ENCODE results near the gene FES.
A peak's percentile ranks its signal among the peaks of the same experiment; 100 is the strongest.
"Not testable (repeated sequence)": the region's sequence is repeated elsewhere in the genome, so short reads cannot be mapped to it uniquely, and the experiment has no call there.

The FES gene

DNA sequence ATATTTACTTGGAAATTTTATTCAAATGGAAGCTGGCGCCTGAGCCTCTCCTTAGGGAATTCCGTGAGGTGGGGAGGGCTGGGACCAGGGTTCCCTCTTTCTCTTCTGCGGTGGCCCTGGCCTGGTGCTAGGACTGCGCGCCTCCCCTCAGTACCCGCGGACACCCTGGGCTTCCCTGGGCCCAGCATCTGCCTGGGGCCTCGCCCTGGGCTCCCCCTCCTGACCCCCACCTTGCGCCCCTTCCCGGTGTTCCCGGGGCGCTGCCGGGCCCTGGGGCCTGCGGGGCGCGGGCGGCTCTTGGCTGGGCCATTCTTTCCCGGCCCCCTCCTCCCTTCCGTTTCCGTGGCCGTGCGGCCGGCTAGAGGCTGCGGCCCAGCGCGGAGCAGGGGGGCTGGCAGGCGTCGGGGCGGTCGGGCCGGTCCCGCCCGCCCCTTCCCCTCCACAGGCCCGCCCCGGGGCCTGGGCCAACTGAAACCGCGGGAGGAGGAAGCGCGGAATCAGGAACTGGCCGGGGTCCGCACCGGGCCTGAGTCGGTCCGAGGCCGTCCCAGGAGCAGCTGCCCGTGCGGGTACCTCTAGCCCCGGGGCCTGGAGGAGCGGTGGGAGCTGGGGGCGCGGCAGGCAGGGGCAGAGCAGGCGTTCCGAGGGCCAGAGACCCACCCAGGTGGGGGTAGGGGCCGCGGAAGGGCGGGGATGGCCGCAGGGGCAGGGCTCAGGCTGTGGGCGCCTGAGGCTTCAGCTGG lies at the start of gene FES:
FES (plus strand) TSS at position 529 of the 743 bp plus-strand sequence. CDS start 542 bp downstream, outside the sequence.
- no peak for DNase-seq

DNA sequence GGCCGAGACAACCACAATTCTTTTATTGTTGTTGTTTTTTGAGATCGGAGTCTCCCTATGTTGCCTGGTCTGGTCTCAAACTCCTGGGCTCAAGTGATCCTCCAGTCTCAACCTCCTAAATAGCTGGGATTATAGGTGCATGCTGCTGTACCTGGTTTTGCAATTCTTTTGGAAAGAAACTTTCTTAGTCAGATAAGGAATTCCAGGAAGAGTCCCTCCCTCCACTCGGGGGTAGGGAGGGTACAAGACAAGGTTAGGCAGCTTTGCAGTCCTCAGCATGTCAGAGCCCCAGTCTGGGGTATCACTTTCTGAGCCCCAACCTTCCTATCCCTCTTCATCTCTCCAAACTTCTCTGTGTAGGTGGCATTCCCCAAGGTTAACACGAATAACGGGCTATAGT lies 49.7 kb upstream of the FES start:
- DNase-seq: no peak

DNA sequence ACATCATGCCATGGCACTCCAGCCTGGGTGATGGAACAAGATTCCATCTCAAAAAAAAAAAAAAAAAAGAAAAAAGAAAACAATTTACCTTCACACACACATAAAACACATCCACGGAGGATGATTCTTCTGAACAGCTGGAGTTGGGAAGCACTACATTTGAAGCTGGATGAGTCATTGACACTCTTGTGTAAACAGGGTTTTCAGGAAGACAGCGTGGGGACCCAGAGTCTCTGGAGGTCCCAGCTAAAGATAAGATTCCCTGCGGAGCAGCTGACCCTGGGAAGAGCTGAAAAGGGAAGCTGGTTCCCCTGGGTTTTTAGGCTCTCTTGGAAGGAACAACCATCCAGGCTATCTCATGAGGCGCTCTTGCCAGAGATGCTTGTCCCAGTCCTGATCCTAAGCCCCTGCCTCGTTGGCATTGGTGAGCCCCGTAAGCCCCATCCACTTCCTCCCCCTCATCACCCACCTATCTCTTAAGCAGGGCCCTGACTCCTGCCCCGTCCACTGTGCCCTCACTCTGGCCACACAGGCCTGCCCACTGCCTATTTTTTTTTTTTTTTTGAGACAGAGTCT lies 47.9 kb upstream of the FES start:
- no peak for DNase-seq

DNA sequence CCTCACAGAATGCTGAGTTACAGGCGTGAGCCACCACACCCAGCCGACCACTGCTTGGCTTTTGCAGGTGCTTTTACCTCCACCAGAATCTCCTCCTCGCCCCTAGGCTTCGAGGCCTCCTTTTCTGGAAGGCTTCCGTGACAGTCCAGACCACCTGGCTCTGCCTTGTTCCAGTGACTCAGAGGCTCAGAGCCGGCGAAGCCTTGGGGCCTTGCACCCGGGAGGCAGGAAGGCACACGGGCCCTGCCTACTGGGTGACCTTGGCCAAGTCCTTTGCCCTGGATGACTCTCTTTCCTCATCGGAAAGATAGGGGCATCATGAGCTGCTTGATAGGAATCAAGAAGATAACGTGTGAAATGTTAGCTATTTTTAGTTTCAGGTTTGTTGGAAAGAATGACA lies 47.2 kb upstream of the FES start:
- DNase-seq: peak; percentile 77

- peak; percentile 90 for DNase-seq
Measured at GRCh38 chr15:90838139-90838538, 46.2 kb upstream of the FES start.

GRCh38 chr15:90838544-90838943 lies 45.8 kb upstream of the FES start:
- no peak for DNase-seq

- no peak for DNase-seq
Measured at GRCh38 chr15:90839187-90840071, 44.9 kb upstream of the FES start.

DNA sequence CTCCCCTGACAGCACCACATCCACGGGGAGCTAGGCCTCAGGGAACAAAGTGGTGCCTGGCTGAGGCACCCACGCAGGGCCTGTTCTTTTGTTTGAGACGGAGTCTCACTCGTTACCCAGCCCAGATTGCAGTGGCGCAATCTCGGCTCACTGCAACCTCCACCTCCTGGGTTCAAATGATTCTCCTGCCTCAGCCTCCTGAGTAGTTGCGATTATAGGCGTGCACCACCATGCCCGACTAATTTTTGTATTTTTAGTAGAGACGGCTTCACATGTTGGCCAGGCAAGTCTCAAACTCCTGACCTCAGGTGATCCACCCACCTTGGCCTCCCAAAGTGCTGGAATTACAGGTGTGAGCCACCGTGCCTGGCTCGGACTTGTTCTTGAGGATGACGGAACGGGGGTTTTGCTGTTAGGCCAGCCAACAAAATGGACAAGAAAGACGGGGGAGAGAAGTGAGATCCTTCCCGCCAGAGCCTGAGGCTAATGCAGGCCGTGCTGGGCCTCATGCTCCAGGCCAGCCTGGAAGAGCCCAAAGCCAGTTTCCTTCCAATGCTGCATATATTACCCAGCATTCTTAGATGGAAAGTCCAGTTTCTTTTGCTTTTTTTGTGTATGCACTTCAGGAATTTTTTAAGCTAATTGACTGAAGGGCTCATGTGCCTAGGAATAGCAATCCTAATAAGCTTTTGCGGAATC lies 44.0 kb upstream of the FES start:
- DNase-seq: no peak

DNA sequence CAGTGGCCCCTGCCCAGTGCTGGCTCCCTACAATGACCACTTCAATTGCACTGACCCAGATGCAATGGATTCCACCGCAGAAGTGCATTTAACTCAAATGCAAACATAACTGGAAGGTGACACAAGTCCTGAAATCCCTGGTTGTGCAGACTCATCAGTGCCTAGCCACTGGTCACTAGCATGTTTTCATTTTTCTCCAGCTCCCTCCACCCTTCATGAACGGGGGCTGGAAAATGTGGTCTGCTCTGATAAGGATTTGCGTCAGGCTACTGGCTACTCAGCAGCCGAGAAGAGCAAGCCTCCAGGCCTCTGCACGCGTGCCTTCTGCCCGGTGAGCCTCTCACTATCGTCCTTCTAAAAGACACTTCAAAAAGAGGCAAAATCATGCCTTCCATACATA lies 43.4 kb upstream of the FES start:
- no peak for DNase-seq

DNA sequence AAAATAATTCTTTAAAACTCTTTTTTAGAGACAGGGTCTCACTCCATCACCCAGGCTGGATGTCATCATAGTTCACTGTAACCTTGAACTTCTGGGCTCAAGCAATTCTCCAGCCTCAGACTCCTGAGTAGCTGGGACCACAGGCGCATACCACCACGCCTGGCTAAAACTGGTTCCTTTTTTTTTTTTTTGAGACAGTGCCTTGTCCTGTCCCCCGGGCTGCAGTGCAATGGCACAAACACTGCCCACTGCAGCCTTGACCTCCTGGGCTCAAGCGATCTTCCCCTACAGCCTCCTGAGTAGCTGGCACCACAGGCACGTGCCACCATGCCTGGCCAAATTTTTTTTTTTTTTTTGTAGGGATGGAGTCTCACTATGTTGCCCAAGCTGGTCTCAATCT lies 39.6 kb upstream of the FES start:
- no peak for DNase-seq

GRCh38 chr15:90845201-90845949 lies 38.9 kb upstream of the FES start:
- DNase-seq: peak; percentile 87

- not testable (repeated sequence) for DNase-seq
Measured at GRCh38 chr15:90849424-90849823, 34.9 kb upstream of the FES start.

- DNase-seq: peak; percentile 73
Measured at GRCh38 chr15:90851114-90851513, 33.2 kb upstream of the FES start.

GRCh38 chr15:90851940-90852339 lies 32.4 kb upstream of the FES start:
- DNase-seq: no peak

DNA sequence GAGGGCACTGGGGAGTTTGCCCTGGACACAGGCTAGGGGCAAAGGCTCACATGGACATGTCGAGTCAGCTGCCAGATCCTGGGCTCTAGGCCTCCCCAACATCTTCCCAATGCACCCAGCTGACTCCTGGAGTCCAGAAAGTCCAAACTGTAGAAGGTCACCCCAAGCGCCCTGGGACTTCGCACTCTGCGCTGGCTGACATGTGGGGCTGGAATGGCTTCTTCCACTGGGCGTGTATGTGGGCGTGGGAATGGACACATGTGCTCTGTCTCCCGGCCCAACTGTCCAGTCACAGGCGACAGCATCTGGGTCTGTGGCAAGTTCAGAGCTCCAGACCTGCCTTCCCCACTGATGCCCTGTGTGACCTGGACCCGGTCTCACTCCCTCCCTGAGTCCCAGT lies 29.2 kb upstream of the FES start:
- DNase-seq: no peak

DNA sequence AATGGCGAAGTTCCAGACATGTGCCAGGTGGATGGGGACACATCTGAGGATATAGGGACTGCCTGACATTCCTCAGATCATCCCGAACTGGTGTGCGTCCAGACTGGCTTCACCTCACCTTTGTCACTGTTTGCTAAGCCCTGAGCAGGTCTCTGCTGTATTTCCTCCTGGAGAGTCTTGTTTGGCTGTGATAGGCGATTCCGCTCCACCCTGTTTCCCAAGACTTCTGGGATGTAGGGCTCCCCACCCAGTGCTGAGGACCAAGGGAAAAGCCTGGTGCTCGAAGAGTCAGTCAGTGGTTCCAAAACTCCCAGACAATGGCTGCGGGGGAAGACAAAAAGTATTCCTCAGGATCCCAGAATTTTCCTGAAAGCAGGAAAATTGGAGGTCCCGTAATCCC lies 27.0 kb upstream of the FES start:
- no peak for DNase-seq

- no peak for DNase-seq
Measured at GRCh38 chr15:90857883-90858443, 26.3 kb upstream of the FES start.

DNA sequence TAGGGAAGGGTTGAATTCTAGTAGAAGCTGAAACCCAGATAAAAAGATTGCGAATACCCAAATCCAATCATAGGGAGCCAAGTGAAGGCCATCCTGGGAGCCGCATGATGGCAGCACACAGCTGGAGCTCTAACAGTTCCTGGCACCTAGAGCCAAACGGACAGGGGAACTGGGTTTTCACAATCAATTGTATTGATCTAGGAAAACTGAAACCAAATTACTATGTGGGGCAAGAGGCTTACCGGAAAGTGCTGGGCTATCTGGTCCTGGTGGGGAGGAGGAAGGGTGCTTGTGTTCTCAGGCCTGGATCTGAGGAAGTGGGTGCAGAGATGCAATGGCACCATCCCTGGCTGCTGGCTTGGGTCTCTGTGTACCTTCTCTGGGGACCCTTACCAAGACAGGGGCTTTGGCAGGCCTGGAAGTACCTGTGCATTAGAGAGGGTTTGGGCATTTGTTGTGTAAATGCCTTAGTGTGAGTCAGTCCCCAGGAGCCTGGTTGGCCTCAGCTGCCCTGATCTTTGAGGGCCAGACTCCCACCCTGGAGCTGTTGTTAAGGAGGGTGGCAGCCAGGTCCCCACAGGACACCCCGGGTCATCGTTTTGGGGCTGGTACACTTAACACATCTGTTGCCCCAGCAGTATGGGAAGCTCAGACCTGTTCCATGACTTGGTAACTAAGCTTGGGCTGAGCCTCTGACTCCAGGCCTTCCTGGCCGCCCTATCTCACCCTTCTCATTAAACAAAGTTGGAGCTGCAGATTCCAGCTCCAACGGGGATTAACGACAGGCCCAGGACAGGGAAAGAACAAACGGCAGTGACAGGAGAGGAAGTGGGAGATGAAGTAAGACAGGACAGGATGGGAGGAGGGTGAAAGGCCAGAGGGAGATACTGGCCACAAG lies 24.8 kb upstream of the FES start:
- DNase-seq: no peak

DNA sequence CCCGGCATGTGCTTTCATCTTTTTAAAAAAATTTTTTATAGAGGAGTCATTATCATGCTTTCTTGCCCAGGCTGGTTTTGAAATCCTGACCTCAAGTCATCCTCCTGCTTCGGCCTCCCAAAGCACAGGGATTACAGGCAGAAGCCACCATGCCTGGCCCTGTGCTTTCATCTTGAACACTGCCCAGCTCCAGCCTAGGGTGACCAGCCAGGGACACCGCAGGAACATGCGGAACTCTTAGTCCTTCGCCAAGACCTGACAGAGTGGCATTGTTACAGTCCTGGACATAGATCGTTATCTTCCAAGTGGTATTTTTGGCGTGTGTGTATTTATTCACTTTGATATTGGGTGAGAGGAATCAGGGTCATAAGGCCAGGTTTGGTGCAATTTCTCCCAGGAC lies 23.9 kb upstream of the FES start:
- DNase-seq: no peak

DNA sequence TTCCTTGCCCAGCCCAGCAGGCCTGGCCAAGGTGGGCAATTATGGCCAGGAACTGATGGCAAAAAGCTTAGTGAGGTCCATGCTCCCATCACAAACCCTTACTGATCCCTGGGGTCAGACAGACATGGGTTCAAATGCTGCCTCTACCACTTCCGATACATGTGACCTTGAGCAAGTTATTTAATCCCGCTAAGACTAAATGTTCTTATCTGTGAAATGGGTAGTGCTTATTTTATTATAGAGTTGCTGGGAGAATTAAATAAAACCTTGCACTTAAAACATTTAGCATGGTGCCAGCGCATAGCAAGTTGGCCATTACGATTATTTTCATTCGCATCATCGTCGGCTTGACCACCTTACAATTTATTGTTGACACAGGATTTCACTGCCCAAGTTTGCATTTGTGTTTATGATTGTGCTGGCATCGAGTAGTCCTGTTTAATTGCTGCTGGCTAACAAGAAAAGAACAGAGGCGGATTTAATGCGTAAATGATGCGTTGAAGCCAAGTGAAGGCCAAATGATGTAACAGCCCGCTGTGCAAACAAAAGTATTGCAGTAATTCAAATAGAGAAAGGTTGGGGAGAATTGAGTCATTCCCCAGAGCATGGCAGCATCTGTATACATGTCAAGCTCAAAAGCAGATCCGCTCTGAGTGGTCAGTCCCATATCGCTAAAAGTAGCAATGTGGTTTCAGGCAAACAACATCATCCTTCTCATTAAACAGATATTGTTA lies 23.2 kb upstream of the FES start:
- DNase-seq: peak; percentile 71

Measured in activated CD4-positive, alpha-beta T cell treated with anti-CD3 and anti-CD28 coated beads, Interleukin-2, amount 50 U/mL, for 16 hours (primary cell).